ENCODE measurements around the gene SSC5D. TPM values are rescaled to one million over a fixed set of nuclear protein-coding genes. Genes with fewer than 3 reads are reported as not detected.

SSC5D gene
- total RNA-seq, 1 donor from 2014 or later: 46.8 TPM

- peaks cover 11% of the 10 kb centered on the region for H3K27me3 Mint-ChIP-seq (ENCODE audit: low read depth, unreplicated experiment)
These were observed 14.1 kb downstream of the SSC5D start for GRCh38 chr19:55502197-55502952.

GRCh38 chr19:55503157-55503501, 14.9 kb downstream of the SSC5D start:
- DNase-seq (ENCODE audit: low read depth): no peak
- H3K36me3 Mint-ChIP-seq (ENCODE audit: low read depth, unreplicated experiment): peaks cover 37% of the 10 kb centered on the region
- Histone ChIP-seq H3K9me3 (ENCODE audit: insufficient read depth, low read depth, low read length) (peaks cover 3% of the 10 kb centered on the region), H4K20me1 (ENCODE audit: insufficient read depth, low read length) (no peaks in the 10 kb centered on the region), H3K27ac (ENCODE audit: low read depth, low read length) (no peak overlapping the region), H3K4me2 (ENCODE audit: low read length) (no peak overlapping the region), H3K4me3 (ENCODE audit: insufficient read depth, low read depth, low read length) (no peak overlapping the region), H3K9ac (ENCODE audit: low read length) (no peak overlapping the region), H3K4me1 (ENCODE audit: insufficient read depth, low read length) (peaks cover 3% of the 10 kb centered on the region), H3K79me2 (ENCODE audit: insufficient read depth, low read length) (no peaks in the 10 kb centered on the region), H3K36me3 (ENCODE audit: insufficient read depth, low read length) (no peaks in the 10 kb centered on the region), H2AFZ (ENCODE audit: low read depth, low read length) (peak overlapping the region; percentile 79), H3K27me3 (ENCODE audit: insufficient read depth, low read length) (no peaks in the 10 kb centered on the region)
- H3K9me3 Mint-ChIP-seq (ENCODE audit: unreplicated experiment): peaks cover 5% of the 10 kb centered on the region
- peak overlapping the region; percentile 16 for H3K4me3 Mint-ChIP-seq (ENCODE audit: unreplicated experiment)
- TF ChIP-seq EZH2 (IDR thresholded peaks at IDR 0.05; ENCODE audit: insufficient read depth, low read length) (no peak), CTCF (IDR thresholded peaks at IDR 0.05; ENCODE audit: insufficient read depth, low read depth, low read length) (no peak)
- no peak overlapping the region for H3K27ac Mint-ChIP-seq (ENCODE audit: unreplicated experiment)
- peaks cover 11% of the 10 kb centered on the region for H3K27me3 Mint-ChIP-seq (ENCODE audit: low read depth, unreplicated experiment)
- FAIRE-seq: no peak
- peaks cover 1% of the 10 kb centered on the region for H3K4me1 Mint-ChIP-seq (ENCODE audit: low read depth, unreplicated experiment)

More at GRCh38 chr19:55502197-55502952, 14.1 kb downstream of the SSC5D start:
- peaks cover 5% of the 10 kb centered on the region for H3K9me3 Mint-ChIP-seq (ENCODE audit: unreplicated experiment)
- H4K20me1 ChIP-seq (ENCODE audit: insufficient read depth, low read length): no peaks in the 10 kb centered on the region
- no peak overlapping the region for H3K27ac Mint-ChIP-seq (ENCODE audit: unreplicated experiment)
- no peak for DNase-seq (ENCODE audit: low read depth)
- FAIRE-seq: no peak
- no peak overlapping the region for H3K27ac ChIP-seq (ENCODE audit: low read depth, low read length)
- H3K79me2 ChIP-seq (ENCODE audit: insufficient read depth, low read length): no peaks in the 10 kb centered on the region
- H3K4me1 ChIP-seq (ENCODE audit: insufficient read depth, low read length): peaks cover 3% of the 10 kb centered on the region
- peaks cover 40% of the 10 kb centered on the region for H3K36me3 Mint-ChIP-seq (ENCODE audit: low read depth, unreplicated experiment)
- no peak overlapping the region for H3K4me3 Mint-ChIP-seq (ENCODE audit: unreplicated experiment)
- no peaks in the 10 kb centered on the region for H3K4me1 Mint-ChIP-seq (ENCODE audit: low read depth, unreplicated experiment)
- H3K9ac ChIP-seq (ENCODE audit: low read length): no peak overlapping the region
- H3K27me3 ChIP-seq (ENCODE audit: insufficient read depth, low read length): no peaks in the 10 kb centered on the region
- H3K4me2 ChIP-seq (ENCODE audit: low read length): no peak overlapping the region
- H3K4me3 ChIP-seq (ENCODE audit: insufficient read depth, low read depth, low read length): no peak overlapping the region
- H3K9me3 ChIP-seq (ENCODE audit: insufficient read depth, low read depth, low read length): peaks cover 3% of the 10 kb centered on the region
- H3K36me3 ChIP-seq (ENCODE audit: insufficient read depth, low read length): no peaks in the 10 kb centered on the region
- no peak for TF ChIP-seq EZH2 (IDR thresholded peaks at IDR 0.05; ENCODE audit: insufficient read depth, low read length)
- no peak for TF ChIP-seq CTCF (IDR thresholded peaks at IDR 0.05; ENCODE audit: insufficient read depth, low read depth, low read length)
- H2AFZ ChIP-seq (ENCODE audit: low read depth, low read length): no peak overlapping the region
